KOPT-K1 (cell line): ENCODE results near the gene EDN1.

Experiments
- H3K27ac ChIP-seq: fragments of 200-600 bp; sonication (generic); 2 replicates; pipeline ENCODE4 v1.5.1; 2016; ENCODE audit warnings: antibody characterized with exemption, mild to moderate bottlenecking, low read depth, low read length; ENCODE audit not compliant: poor library complexity, severe bottlenecking
- H3K36me3 ChIP-seq: fragments of 200-600 bp; sonication (generic); 2 replicates; pipeline ENCODE4 v1.5.1; 2017; ENCODE audit warnings: antibody characterized with exemption, mild to moderate bottlenecking, low read length, moderate library complexity; ENCODE audit not compliant: insufficient read depth
- H3K9me3 ChIP-seq: fragments of 200-600 bp; sonication (generic); 2 replicates; pipeline ENCODE4 v1.5.1; 2017; ENCODE audit warnings: antibody characterized with exemption, low read length, mild to moderate bottlenecking; ENCODE audit not compliant: insufficient read depth, poor library complexity, severe bottlenecking

The EDN1 gene

DNA sequence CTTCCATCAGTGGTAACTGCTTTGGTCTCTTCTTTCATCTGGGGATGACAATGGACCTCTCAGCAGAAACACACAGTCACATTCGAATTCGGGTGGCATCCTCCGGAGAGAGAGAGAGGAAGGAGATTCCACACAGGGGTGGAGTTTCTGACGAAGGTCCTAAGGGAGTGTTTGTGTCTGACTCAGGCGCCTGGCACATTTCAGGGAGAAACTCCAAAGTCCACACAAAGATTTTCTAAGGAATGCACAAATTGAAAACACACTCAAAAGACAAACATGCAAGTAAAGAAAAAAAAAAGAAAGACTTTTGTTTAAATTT, 6.1 kb downstream of the EDN1 start:
- Histone ChIP-seq H3K36me3 (no peaks in the 10 kb centered on the region), H3K27ac (no peak overlapping the region), H3K9me3 (no peaks in the 10 kb centered on the region)

DNA sequence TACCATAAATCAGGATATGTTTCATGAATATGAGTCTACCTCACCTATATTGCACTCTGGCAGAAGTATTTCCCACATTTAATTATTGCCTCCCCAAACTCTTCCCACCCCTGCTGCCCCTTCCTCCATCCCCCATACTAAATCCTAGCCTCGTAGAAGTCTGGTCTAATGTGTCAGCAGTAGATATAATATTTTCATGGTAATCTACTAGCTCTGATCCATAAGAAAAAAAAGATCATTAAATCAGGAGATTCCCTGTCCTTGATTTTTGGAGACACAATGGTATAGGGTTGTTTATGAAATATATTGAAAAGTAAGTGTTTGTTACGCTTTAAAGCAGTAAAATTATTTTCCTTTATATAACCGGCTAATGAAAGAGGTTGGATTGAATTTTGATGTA, 6.4 kb downstream of the EDN1 start:
- H3K9me3 ChIP-seq: no peaks in the 10 kb centered on the region
- H3K27ac ChIP-seq: no peak overlapping the region
- H3K36me3 ChIP-seq: no peaks in the 10 kb centered on the region

DNA sequence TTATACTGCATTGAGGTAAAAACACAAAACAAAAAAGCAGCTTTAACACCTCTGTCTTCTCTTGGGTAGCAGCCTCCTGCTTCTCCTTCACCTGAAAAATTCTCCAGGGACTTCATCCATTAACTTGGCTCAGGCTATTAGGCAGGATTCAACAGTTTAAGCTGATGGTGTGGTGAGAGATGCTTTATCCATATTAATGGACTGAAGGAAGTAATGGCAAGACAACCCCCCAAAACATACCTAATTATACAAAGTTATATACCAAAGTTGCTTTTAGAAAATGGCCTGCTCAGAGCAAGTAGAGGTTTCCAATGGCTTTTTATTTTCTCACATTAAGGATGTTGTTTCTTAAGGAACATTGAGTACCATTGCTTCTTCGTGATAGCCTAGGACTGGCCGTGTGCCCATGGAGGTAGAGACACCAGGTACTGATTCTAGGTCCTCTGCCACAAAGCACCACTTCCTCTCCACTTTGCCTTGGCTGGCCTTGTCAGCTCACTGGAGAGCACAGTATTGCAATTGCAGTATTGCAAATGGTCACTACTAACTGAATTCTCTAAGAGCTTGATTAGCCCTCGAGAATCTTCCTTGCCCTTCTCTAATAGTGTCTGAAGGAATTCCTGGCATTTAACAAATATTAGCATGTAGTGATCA, 7.3 kb downstream of the EDN1 start:
- no peaks in the 10 kb centered on the region for H3K36me3 ChIP-seq
- H3K9me3 ChIP-seq: no peaks in the 10 kb centered on the region
- no peak overlapping the region for H3K27ac ChIP-seq

DNA sequence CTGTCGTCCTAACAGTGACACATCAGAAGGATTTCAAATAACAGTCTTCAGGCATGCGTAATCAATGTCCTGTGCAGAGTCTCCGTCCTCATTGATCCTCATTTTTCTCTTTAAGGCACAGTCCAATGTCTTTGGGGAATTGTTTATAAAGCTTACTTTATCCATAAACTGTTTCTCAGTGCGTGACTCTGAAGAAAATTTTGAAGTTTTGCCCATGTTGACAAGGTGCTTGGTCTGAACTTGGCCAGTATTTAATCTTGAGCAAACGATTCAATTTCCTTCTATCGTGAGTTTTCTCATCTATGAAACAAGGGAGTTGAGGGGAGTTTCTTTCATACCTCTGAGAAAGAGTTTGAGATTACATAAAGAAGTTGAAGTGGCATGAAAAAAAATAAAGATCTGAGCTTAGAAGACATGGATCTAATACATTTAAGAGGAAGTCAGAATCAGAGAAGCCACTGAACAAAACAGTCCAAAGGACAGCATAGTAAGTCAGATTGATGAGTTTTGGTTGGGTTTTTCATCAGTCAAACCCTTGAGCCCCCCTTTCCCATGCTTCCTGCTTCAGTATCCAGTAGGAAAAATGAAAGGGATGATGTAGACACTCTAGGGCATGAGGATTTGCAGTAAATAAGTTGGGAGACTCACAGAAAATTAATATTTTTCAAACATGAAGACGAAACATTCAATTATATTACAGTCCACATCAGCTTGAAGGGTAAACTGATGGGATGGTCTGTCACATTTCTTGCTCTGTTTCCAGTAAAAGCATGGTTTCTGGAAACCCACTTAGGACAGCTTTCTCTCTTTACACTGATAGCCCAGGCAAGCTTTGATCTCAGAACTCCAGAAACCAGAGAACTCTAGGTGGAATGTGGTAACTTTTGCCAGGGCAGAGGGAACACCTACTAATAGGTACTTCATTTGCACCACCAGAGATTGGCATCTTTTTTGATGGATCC, 8.1 kb downstream of the EDN1 start:
- Histone ChIP-seq H3K27ac (no peak overlapping the region), H3K9me3 (no peaks in the 10 kb centered on the region), H3K36me3 (no peaks in the 10 kb centered on the region)

DNA sequence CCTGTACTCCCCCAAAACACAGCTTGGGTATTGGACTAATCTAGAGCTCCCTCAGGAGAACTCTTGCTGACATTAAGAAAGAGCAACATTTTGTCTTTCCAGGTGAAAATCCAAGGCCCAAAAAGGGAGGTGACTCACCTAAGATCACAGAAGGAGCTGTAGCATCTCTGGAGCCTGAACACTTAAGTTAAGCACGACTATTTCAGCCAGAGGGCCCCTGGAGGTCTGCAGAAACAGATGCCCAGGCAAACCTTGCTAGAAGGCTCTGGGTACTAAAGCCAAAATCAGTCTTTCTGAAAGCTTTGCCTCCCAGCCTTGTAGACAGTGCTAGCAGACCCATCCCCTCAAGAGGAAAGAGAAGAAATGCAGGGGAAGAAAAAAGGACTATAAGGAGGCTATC, 8.8 kb downstream of the EDN1 start:
- no peaks in the 10 kb centered on the region for H3K36me3 ChIP-seq
- H3K27ac ChIP-seq: no peak overlapping the region
- no peaks in the 10 kb centered on the region for H3K9me3 ChIP-seq

DNA sequence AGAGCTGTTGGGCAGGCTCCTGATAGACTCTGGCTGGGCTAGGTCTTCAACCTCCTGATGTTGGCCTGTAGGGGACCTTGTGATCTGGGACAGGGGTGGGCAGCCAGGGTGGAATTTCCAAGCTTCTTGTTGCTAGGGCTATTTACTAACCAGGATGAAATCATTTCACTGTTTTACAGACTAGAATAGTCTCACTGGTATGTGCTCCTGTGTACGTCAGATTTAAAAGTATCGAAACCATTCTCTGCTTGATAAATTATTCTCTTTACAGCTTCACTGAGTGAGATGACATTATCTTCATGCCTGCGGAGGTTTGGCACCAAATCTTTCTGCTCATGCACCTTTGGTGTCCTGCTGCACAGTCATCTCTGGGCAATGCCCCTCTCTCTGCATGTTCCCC, 10.9 kb downstream of the EDN1 start:
- no peak overlapping the region for H3K27ac ChIP-seq
- no peaks in the 10 kb centered on the region for H3K9me3 ChIP-seq
- H3K36me3 ChIP-seq: no peaks in the 10 kb centered on the region

DNA sequence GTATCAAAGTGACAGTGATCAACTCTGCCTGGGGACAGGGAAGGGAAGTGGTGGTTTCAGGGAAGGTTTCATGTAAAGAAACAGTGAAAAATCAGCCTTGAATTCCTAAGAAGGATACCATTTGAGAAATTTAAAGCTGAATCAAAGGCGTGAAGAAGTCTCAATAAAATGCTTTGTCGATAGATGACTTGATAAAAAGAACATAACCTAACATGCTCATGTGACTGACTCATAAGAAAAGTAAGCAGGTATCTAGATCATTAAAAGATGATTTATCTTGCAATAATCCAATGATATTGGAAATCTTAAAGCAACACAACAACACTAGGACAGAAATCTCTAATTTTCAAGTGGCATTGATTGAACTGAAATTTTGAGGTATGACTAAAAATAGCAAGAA, 14.3 kb downstream of the EDN1 start:
- no peak overlapping the region for H3K27ac ChIP-seq

DNA sequence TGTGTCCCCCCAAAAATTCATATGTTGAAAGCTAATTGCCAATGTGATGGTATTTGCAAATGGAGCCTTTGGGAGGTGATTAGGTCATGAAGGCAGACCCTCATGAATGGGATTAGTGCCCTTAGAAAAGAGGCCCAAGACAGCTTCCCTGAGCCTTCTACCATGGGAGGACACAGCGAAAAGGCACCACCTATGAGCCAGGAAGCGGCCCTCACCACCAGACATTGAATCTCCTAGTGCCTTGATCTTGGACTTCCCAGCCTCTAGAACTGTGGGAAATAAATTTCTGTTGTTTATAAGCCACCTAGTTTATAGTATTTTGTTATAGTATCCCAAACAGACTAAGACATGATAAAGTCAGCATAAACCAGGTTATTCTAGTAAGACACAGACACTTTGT, 18.9 kb downstream of the EDN1 start:
- no peaks in the 10 kb centered on the region for H3K9me3 ChIP-seq
- no peak overlapping the region for H3K27ac ChIP-seq

More for the DNA sequence above, 14.3 kb downstream of the EDN1 start:
- H3K36me3 ChIP-seq: no peaks in the 10 kb centered on the region
- no peaks in the 10 kb centered on the region for H3K9me3 ChIP-seq

DNA sequence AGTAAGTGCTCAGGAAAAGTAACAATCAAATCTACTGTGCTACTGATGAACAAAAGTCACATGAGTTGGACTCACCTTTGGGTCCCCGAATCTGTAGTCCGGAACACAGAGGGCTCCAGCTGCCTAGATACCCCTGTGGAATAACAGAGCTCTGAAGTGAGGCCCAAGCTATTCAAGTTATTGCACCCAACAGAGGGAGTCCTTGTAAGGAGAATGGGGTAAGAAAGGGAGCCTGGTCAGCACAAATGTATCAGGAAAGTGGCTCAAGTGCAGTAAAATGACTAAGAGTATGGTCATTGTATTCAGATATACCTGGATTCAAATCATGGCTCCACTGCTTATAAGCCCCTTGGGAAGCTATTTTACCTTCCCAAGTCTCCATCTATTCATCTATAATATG, 20.9 kb downstream of the EDN1 start:
- Histone ChIP-seq H3K9me3 (no peaks in the 10 kb centered on the region), H3K27ac (no peak overlapping the region), H3K36me3 (no peaks in the 10 kb centered on the region)

More for the DNA sequence above, 18.9 kb downstream of the EDN1 start:
- H3K36me3 ChIP-seq: no peaks in the 10 kb centered on the region

DNA sequence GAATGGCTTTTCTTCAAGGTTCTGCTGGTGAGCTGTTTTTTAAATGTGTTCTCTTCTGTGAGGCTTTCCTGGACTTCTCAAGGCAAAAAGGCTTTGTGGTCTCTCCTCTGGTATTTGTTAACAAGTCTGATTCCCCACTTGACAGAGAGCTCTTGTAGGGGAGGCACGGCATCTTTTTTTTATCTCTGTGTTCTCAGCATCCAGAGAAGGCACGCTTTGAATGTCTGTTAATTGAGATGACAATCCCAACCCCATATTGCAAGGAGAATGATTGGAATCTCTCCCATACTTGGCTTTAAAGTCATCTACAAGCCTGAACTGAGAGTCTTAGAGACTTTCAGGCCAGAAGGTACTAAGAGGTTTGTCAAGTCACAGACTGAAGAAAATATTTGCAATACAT, 22.6 kb downstream of the EDN1 start:
- Histone ChIP-seq H3K36me3 (no peaks in the 10 kb centered on the region), H3K27ac (no peak overlapping the region), H3K9me3 (no peaks in the 10 kb centered on the region)

DNA sequence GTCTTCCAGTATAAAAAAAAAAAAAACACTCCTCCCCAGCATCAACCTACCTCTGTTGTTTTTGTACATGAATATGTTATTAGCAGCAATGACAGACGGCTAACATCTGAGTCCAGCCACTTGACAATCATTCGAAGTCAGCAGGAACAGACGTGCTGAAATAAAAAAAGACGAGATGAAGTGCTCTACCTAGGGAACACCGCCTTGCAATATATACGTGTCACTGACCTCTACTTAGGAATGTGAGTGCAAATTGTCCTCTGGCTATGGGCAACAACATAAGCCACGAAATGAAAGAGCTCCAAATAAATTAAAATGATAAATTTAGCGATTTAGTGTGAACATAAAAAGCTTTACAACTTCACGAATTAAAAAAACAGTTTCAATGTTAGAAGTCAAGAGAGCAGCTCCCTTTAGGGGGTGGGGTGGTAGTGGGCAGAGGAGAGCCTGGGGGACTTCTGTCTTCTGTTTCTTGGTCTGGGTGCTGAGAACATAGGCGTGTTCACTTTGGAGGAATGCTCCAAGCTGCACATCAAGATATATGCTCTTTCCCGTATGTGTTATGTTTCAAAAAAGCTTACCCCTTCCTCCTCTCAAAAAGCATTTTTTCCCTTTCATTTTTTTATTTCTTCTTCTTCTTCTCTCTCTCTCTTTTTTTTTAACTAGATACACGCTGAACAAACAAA, 23.3 kb downstream of the EDN1 start:
- H3K27ac ChIP-seq: no peak overlapping the region
- no peaks in the 10 kb centered on the region for H3K9me3 ChIP-seq
- H3K36me3 ChIP-seq: no peaks in the 10 kb centered on the region

DNA sequence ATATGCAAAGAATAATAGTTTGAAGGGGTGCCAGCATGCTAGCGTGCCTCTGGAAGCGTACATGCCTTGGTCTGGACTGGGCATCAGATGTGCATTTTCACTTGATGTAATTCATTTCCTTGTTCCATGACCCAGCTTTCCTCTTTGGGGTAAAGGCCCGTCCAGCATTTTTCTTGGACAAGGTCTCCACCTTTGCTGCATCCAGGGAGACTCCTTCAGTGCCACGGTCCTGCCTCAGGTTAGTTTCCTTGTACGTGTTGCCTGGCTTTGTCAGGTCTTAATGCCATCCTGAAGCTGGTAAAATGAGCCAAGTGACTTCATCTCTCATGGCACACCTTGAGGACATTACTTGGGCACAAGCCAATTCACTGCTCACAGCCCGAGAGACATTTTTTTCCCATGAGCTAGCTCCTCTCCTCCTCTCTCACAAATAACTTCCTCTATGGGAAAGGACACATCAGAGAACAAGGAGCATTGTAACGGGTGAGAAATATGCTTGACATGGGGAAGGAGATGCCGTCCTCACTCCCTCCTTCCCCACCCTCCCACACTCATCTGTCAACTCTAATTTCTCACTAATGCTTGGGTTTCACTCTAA, 23.9 kb downstream of the EDN1 start:
- no peaks in the 10 kb centered on the region for H3K9me3 ChIP-seq
- no peaks in the 10 kb centered on the region for H3K36me3 ChIP-seq
- H3K27ac ChIP-seq: no peak overlapping the region

DNA sequence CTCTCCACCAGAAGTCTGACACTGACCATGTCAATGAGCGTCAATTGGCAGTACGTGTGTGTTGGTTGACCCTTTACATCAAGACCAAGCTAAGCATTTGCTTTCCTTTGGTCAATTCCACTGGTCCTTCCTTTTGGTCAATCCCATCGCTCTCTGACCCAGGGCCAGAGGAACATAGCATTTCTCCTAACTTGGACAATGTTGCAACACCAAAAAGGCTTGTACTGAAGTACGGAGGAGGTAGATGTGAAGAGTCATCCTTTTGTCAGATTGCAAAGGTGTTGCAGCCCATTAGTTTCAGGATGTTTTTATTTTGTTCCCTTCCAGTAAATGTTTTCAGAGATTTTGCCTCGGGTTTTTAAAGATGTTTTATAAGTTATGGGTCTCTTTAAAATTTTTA, 24.6 kb downstream of the EDN1 start:
- no peak overlapping the region for H3K27ac ChIP-seq

DNA sequence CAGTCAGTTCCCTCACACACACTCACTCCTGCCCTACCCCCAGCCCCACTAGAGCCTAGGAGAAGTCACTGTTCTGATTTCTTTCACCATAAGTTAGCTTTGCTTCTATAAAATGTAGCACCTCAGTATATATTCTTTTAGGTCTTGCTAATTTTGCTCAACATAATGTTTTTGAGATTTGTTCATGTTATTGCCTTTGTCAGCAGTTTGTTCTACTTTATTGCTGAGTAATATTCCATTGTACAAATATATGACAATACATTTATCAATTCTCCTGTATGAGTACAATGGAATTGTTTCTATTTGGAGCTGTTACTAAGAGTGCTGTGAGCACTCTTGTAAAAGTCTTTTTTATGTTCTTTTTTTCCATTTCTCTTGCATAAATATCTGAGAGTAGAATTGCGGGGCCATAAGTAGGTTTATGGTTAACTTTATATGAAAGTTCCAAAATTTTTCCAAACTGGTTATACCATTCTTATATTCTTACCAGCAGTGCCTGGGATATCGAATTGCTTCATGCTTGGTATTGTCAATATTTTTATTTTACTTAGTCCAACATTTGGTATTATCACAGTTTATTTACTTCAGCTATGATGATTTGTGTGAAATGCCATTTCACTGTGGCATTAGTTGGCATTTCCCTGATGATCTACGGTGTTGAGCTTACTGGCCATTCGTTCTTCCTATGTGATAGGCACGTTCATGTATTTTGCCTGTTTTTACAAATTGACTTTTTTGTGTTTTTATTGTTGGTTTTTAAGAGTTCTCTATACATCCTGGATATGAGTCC, 25.3 kb downstream of the EDN1 start:
- no peaks in the 10 kb centered on the region for H3K9me3 ChIP-seq
- H3K27ac ChIP-seq: no peak overlapping the region
- no peaks in the 10 kb centered on the region for H3K36me3 ChIP-seq

More for the DNA sequence above, 24.6 kb downstream of the EDN1 start:
- no peaks in the 10 kb centered on the region for H3K9me3 ChIP-seq
- no peaks in the 10 kb centered on the region for H3K36me3 ChIP-seq
